Measurements from ENCODE around the gene RRP7A. TPM values are rescaled to one million over a fixed set of nuclear protein-coding genes. Genes with fewer than 3 reads are reported as not detected.

RRP7A gene
- polyA plus RNA-seq, 12 donors = 13.3 to 33.3 (median 22.8) TPM; not detected in 1

Other genes starting within 250 kb of the RRP7A start
- 10 to 100 TPM in 4 of 12 donors, 1 to 10 TPM in 7, not detected in 1; 7.4 to 25.5 (median 9.6) TPM for gene TCF20, start 249.1 kb downstream of the RRP7A start, polyA plus RNA-seq (ENCODE audit: insufficient read length in 12 of 12)
- gene NFAM1, start 87.4 kb downstream of the RRP7A start, polyA plus RNA-seq (ENCODE audit: insufficient read length in 12 of 12) = 1 to 10 TPM in 2 of 12 donors, under 1 TPM in 8, not detected in 2; 0.44 to 3.4 (median 0.60) TPM
- gene SERHL2, start 34.2 kb upstream of the RRP7A start, polyA plus RNA-seq (ENCODE audit: insufficient read length in 12 of 12) = 1 to 10 TPM in 10 of 12 donors, not detected in 2; 1.7 to 4.9 (median 3.0) TPM
- 10 to 100 TPM in 11 of 12 donors, not detected in 1; 54.2 to 73.3 (median 59.4) TPM for gene POLDIP3, start 95.1 kb upstream of the RRP7A start, polyA plus RNA-seq (ENCODE audit: insufficient read length in 12 of 12)
- gene ATP5MGL, start 120.8 kb upstream of the RRP7A start, polyA plus RNA-seq (ENCODE audit: insufficient read length in 12 of 12) = not detected
- 100 to 1,000 TPM in 11 of 12 donors, not detected in 1; 121 to 206 (median 145) TPM for gene CYB5R3, start 129.6 kb upstream of the RRP7A start, polyA plus RNA-seq (ENCODE audit: insufficient read length in 12 of 12)
- 10 to 100 TPM in 11 of 12 donors, not detected in 1; 11.8 to 33.9 (median 21.0) TPM for gene A4GALT, start 201.1 kb upstream of the RRP7A start, polyA plus RNA-seq (ENCODE audit: insufficient read length in 12 of 12)